Activated effector memory CD4-positive, alpha-beta T cell treated with Interleukin-2 at 50 U/mL for 16 hours (primary cell): ENCODE results near the gene ERN1.

Experiments
- DNase-seq: peaks from one replicate; pipeline ENCODE4 v3.0.0-alpha.2; 2020

Gene ERN1

DNA sequence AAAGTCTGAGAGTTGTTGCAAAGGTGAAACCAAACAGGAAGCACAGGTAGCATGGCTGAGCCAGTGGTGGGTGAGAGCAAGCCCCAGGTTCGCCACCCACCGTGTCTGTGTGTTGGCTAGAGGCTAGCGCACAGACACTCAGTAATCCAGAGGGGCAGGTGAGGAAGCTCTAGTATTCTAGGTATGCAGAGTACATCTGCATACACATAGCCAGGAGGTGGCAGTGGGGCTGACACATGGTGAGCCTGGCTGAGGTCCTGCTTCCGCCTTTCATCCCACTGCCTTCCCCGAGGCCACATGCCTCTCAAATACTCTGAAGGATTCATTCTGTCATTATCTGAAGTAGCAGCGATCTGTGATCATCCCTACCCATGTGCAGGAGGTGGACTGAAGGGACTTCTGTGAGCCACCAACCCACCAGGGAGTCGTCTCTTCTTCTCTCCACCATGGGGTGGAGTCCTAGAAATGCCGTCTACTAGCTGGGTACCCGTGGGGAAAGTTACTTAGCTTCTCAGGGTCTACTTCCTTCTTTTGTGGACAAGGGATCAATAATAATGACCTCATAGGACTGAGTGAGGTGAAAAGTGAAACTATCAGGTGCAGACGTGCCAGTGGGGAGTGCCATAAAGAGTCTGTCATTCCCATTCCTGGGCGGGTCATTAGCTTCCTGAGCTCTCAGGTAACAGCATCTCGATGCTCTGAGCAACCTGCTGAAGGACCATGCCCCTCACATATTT is 73.5 kb downstream of the ERN1 start:
- no peak for DNase-seq

DNA sequence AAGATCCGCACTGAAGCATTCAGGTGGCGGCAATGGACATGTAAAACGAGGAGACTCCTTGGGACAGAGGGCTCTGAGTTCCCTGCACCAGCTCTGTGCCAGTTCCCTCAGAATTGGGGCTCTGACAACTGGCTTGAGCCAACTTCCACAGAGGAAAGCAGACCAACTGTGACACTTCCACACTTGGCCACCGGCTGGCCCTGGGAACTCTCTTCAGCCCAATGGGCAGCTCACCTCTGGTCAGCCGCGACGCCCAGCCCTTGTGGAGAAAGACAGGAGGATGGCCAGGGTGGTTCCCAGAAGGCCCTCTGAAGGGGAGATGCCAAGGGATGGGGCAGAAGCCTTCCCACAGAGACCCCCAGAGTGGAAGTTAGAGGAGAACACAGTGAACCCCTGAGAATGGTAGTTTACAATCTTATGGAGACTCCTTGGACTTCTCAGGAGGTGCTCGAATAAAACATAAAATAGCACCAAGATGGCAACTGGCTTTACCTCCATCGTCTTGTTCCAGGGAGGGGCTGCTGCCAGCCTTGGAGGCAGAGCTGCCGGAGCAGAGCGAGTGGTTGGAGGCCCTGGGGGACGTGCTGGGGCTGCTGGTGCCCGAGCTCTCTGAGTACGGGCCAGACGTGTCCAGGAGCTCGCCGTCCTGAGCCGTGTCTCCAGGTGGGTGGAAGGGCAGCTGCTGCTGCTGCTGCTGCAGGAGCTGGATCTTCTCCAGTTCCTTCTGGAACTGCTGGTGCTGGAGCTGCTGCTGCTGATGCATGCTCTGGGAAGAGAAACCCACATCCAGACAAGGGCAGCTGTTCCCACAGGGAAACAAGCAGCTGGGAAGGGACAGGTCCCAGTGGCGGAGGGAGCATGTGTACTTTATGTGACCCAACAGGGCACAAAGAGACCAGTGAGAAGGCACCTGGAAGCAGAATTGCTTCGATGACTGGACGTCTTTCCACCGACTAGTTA is 74.5 kb downstream of the ERN1 start:
- no peak for DNase-seq

GRCh38 chr17:64054304-64054703 is 75.6 kb downstream of the ERN1 start:
- DNase-seq: no peak

GRCh38 chr17:64053101-64053500 is 76.8 kb downstream of the ERN1 start:
- no peak for DNase-seq

GRCh38 chr17:64051153-64051552 is 78.8 kb downstream of the ERN1 start:
- no peak for DNase-seq

GRCh38 chr17:64048805-64049204 is 81.1 kb downstream of the ERN1 start:
- no peak for DNase-seq

DNA sequence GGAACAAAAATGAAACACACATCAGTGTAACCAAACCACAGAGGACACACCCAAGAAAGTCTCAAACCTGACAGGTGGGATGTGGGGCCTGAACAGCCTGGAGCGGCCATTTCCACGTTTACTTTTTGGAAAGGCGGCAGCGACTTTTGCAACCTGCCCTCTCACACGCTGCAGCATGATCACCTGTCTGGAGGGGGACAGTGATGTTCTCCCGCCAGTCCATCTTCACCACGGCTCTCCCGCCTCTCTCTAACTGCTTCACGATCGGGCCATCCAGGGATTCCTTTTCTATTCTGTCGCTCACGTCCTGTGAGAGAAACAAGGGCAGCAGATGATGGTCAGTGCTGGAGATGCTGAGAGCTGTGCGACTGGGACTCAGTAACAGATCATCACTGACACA is 84.8 kb downstream of the ERN1 start:
- DNase-seq: no peak

DNA sequence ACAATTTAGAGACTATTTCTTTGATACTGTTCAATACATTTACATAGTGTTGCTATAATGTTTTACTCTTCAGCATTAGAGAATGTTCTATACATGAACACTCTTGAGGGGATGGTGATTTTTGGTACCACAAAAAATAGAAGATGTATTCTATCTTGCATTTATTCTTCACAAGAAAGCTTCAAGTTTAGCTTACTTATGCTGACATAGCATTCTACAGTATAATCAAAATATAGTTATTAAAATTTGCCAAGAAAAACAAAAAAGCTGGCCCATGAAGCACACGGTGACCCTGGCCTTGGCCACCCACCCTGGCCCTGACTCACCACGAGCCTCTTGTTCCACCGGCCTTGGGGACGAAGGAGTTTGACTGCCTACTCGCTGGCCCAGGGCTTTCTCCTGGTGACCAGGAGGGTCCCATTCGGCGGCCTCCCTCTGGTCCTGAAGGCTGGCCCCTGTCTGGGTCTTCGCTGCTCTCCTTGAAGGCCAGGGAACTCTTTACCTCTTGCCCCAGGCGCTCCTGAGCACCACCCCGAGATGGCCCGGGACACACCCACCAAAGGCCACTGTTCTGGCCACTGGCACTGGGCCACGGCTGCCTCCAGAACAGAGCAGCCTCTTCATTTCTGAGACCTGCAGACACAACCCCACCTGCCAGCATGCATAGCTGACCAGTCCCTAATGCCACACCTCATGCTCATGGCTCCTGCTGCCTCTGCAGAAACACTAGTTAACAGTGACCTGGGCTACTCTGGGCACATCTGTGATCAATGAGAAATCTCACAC is 87.1 kb downstream of the ERN1 start:
- DNase-seq: no peak

- DNase-seq: no peak
Measured at GRCh38 chr17:64041912-64042311, 88.0 kb downstream of the ERN1 start.

DNA sequence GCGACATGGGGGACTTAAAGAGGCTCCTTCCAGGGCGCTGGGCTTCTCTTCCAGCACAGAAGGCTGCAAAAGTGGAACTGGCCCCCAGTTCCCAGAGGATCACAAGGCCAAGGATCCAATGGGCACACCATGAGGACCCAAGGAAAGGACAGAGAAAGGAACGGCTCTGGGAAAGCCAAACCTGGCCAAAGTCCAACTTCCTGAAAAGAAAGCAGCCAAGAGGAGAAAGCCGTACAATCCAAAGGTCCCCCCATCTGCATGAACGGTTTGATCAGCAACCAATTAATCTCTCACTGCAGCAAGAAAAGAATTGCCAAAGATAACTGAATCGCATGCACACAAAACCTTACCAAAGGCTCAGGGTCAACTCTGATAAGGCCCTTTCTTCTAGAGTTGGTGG is 89.7 kb downstream of the ERN1 start:
- no peak for DNase-seq

DNA sequence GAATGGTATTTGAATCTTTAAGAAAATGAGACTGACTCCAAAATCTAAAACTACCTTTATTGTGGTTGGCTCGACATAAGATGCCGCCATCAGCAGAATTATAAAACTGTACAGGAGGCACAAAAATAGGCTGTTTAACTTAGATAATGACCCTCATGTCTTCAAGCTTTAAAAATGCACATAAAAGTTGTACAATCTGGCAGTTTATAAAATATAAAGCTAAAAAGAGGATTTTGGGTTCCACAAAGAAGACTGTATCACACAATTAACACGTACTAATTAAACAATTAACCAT is 90.9 kb downstream of the ERN1 start:
- DNase-seq: no peak

DNA sequence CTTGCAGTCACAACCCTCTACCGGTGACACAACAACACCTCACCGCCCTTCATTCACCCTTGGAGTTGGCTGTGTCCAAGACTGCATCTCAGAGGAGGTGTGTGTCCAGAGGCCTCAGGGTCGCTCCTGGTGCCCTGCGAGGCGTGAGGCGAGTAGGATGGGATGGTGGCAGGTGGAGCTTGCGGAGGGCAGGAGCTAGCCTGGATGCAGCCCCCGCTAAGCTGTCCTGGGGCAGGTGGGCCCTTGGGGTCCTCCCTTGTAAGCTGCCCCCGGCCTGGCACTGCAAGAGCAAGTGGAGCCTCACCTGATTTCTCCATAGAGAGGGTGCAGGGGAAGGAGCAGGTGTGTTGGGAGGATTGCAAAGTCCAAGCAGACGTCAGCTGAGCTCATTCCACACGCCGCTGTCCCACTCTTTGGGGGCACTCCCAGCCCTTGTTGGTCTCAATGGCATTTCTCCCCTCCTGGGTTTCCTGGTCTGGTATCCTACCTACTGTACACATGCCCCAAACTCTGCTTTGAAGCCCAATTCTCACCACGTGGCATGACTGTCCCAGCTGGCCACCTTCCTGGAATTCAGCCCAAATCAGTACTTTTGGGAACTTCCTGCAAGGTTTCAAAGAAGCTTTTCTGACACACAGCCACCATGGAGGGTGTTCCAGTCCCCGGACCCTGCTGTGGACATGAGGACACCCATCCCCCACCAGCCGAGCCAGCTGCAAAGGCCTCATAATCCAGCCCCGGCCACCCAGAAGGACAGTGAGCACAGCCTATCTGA is 91.4 kb downstream of the ERN1 start:
- DNase-seq: no peak

- DNase-seq: no peak
Measured at GRCh38 chr17:64037802-64038201, 92.1 kb downstream of the ERN1 start.

DNA sequence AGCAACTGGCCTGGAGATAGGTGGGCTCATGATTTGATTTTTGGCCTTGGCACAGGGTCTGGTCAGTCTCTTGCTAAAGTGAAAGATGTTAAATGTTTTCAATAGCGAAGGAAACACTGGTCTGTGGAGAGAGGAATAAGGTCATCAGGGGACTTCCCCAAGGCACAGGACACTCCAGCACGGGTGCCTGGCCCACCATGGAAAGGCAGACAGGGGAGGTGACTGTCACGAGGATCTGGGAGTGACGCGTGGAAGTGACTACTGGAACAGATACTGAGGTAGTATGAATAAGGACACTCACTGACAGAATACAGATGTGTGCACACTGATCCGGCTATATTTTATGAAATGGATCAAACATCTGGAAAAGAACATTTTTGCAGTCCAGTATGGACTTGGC is 92.8 kb downstream of the ERN1 start:
- DNase-seq: no peak

GRCh38 chr17:64036198-64036922 is 93.6 kb downstream of the ERN1 start:
- no peak for DNase-seq

DNA sequence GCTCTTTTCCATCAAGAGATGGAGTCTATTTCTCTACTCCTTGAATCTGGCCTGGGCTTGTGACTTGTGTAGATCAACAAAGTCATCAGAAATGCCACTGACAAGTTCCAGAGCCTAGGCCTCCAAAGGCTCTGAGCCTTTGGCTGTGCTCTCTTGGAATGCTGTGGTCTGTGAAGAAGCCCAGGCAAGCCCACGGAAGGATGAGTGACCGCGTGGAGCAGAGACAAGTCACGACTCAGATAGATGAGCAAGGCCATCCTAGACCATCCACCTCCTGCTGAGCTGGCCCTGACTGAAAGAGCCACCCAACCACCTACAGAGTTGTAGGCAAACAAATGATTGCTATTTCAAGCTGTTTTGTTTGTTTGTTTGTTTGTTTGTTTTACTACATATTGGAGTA is 97.9 kb downstream of the ERN1 start:
- DNase-seq: no peak

DNA sequence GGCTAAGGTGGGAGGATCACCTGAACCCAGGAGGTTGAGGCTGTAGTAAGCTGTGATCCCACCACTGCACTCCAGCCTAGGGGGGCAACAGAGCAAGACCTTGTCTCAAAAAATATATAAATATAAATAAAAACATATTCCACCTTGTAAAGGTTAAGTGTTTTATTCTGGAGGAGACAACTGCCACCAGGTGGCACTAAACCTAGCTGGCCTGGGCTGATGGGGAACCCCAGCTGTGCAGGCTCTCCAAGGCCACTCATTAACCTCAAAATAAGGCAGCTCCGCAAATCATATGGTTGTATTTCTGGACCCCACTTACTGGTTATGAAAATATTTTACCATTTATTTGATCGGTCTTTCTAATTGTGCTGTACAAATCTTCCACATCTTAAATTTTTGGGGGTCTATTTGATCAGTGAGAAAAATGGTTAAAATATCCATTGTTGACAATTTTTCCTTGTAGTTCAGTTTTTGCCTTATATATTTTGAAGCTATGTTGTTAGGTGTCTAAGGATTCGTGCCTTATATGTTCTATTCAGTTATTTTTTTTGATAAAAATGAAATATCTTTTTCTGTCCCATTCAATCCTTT is 101.0 kb downstream of the ERN1 start:
- peak; percentile 60 for DNase-seq

GRCh38 chr17:64025732-64026294 is 104.1 kb downstream of the ERN1 start:
- DNase-seq: peak; percentile 87

DNA sequence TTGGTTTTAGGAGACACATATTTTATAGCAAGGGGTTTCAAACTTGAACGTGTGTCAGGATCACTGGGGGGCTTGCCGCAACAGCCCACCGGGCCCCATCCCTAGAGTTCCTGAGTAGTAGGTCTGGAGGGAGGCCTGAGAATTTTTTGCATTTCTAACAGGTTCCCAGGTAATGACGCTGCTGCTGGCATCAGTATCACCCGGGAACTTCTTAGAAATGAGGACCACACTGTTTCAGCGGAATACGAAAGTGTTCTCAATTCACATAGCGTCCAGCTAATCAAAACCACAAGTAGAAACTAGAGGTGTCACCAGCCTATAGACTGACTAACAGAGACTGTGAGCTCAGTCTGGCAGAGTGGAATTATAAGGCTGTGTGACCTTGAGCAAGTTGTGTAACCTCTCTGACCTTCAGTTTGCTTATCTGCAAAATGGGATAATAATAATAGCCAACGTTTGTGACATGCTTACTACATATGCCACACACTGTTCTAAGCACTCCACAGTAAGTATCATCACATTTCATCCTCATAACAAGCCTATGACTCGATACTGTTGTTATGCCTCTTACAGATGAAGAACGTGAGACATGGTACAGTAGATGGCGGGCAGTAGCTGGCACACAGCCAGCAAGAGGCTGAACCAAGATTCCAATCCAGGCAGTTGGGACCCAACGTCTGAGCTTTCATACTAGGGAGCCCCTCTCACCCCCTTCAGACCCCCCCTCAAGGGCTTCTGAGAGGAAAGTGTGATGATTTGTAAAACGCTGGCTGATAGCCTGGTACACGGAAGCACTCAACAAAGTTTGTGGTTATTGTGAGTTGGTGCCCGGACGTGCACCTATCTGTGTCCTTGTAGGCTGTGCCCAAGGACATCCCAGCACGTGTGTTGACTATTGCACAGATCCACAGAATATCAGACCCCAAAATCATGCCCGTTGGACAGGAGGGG is 104.9 kb downstream of the ERN1 start:
- peak; percentile 34 for DNase-seq

GRCh38 chr17:64024215-64024654 is 105.7 kb downstream of the ERN1 start:
- no peak for DNase-seq
